Astrocyte (in vitro differentiated cells and primary cell): ENCODE measurements around the gene HPSE.

Experiments used
- EZH2 ChIP-seq: IDR thresholded peaks from 2 replicates; pipeline ENCODE4 v1.6.1; 2012; ENCODE audit warnings: mild to moderate bottlenecking, low read length, inconsistent platforms; ENCODE audit not compliant: insufficient read depth
- TF ChIP-seq, protein P1 (sequence below): IDR thresholded peaks from 2 replicates; pipeline ENCODE4 v1.5.1; 2011; ENCODE audit warnings: low read depth, mild to moderate bottlenecking, inconsistent platforms, low read length, moderate library complexity; ENCODE audit not compliant: insufficient read depth

DNA sequence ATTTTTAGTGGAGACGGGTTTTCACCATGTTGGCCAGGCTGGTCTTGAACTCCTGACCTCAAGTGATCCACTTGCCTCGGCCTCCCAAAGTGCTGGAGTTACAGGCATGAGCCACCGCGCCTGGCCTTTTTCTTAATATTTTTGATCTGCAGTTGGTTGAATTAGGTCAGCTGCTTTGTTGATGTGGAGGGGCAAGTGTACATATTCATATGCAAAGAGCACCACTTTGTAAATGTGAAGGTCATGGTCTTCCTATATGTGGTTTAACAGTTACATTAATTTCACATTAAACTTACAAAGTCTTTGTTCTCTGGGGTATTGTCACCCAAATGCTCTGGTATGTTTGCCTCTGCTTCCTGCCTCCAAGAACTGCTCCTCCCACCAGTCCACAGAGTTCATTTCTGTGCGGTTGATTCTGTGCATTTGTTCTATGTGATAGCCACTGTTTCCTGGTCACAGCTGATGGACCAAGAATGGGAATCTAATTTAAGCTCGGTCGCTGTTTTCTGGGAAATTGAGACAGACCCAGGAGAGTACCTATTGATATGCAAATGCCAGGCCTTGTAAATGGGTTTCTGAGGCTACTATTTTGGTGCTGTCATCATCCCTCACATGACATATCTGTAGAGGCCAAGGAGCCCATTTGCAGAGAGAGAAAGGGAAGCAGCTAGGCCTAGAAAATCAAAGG, 26.9 kb upstream of the HPSE start:
- TF ChIP-seq, protein P1, sequence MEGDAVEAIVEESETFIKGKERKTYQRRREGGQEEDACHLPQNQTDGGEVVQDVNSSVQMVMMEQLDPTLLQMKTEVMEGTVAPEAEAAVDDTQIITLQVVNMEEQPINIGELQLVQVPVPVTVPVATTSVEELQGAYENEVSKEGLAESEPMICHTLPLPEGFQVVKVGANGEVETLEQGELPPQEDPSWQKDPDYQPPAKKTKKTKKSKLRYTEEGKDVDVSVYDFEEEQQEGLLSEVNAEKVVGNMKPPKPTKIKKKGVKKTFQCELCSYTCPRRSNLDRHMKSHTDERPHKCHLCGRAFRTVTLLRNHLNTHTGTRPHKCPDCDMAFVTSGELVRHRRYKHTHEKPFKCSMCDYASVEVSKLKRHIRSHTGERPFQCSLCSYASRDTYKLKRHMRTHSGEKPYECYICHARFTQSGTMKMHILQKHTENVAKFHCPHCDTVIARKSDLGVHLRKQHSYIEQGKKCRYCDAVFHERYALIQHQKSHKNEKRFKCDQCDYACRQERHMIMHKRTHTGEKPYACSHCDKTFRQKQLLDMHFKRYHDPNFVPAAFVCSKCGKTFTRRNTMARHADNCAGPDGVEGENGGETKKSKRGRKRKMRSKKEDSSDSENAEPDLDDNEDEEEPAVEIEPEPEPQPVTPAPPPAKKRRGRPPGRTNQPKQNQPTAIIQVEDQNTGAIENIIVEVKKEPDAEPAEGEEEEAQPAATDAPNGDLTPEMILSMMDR, result no peak
- TF ChIP-seq EZH2, result no peak
